Measurements from ENCODE around the gene KCND3.

Gene KCND3

GRCh38 chr1:111989531-111990025 is at the start of gene KCND3:
TSS of gene KCND3 (minus strand) at chr1:111989668.
- DNase-seq, result no peak

DNA sequence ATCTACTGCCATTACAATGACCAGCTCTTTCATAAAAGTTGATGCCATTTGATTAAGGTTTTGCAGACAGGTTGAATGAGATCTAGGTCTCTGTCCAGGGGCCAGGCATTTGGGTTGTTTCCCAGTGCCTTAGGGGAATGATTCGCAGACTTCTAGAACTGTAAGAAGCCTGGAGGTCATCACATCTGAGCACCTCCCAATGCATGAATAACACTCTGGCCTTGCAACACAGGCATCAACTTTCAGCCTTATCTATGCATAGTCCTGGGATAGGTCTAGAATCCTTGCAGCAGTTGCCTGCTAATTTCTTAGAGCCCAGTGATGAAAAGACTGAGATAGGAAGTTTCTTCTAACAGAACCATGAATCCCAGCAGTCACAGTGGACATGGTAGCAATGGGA is 44.8 kb upstream of the KCND3 start:
- no peak for DNase-seq

DNA sequence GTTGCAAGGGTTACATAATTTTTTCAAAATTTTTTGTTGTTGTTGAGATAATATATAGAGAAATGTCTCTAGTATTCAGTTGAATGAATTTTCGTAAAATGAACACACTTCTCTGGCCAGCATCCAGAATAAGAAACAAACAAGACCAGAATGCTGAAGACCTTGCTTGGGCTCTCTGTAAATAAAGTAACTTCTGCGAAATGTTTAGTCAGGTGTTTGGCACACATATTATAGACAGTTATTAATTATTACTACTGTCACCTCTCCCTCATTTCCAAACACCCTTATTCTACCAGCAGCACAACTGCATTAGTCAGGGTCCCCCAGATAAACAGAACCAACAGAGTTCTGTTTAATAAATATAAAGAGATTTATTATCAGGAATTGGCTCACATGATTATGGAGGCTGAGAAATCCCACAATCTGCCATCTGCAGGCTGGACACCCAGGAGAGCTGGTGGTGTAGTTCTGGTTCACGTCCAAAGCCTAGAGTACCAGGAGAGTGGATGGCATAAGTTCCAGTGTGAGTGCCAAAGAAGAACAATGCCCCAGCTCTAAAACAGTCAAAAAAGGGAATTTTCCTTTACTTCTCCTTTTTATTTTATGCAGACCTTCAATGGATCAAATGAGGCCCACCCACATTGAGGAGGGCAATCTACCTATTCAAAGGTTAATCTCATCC is 44.1 kb upstream of the KCND3 start:
- DNase-seq, result no peak

DNA sequence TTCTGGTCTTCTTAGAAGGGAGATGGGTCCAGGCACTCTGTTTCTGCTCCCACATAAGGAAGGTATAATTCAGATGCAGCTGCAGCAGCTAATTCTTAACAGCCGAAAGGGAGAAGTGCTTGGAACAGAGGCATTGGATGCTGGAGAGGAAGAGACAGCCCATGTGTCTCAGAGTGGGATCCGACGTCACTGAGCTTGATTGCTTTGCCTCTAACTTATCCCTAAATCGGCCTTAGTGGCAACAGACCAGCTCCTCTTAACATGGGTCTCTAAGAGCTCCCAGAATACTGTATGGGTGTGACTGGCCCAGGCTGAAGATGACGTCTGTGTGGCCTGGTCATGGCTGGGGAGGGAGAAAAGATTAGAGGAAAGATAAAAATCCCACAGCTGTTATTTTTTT is 40.7 kb upstream of the KCND3 start:
- no peak for DNase-seq

DNA sequence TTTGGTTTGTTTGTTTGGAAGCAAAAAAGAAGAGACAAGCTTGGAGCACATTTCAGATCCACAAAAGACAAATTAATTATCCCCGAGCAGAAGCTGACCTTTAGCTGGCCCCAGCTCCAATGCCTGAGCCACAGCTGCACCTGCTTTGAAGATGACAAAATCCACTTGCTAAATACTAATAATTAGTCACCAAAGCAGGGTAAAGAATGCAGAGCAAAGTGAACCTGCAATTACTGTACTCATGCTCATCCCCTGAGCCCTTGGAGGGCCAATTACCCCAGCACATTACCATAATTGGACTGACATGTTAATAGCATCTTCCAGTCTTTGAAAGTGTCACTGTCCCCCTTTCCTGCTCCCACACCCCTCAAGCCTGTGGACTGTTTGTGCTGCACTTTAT is 38.2 kb upstream of the KCND3 start:
- DNase-seq, result no peak

DNA sequence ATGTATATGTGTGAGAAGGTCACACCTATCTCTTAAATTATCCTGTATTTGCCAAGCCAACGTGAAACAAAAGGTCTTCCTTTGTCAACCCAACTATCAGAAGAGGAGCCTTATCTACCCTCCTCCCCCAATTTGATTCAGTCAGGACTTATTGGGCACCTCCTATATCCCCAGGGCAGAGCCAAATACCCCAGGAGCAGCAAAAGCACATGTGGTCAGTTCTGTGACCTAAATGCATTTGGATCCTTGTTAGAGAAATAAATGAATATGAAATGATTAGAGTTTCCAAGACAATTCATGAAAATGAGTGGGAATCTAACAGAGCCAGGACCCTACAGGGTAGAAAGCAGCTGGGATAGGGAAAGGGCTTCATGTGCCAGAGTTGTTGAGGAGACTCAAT is 37.0 kb upstream of the KCND3 start:
- DNase-seq, result no peak

- DNase-seq, result no peak
These were observed 36.5 kb upstream of the KCND3 start for GRCh38 chr1:112026016-112026415.

GRCh38 chr1:112021263-112021662 is 31.8 kb upstream of the KCND3 start:
- no peak for DNase-seq

GRCh38 chr1:112017183-112017582 is 27.7 kb upstream of the KCND3 start:
- no peak for DNase-seq

DNA sequence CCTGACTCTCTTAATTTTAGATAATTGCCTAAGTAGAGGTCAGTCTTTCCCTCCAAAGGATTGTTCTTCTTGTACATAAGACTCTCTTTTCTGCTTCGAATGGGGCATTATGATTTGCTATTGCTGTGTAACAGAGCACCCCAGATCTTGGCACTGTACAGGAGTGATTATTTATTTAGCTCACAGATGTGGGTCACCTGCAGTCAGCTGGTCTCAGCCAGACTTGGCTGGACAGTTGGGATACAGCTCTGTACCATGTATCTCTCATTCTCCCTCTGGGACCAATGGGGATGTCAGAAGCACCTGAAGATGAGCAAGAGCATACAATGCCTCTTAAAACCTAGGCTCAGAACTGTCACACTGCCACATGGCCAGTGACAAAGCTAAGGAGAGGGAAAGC is 23.4 kb upstream of the KCND3 start:
- no peak for DNase-seq

- no peak for DNase-seq
These were observed 21.7 kb upstream of the KCND3 start for GRCh38 chr1:112011202-112011601.

DNA sequence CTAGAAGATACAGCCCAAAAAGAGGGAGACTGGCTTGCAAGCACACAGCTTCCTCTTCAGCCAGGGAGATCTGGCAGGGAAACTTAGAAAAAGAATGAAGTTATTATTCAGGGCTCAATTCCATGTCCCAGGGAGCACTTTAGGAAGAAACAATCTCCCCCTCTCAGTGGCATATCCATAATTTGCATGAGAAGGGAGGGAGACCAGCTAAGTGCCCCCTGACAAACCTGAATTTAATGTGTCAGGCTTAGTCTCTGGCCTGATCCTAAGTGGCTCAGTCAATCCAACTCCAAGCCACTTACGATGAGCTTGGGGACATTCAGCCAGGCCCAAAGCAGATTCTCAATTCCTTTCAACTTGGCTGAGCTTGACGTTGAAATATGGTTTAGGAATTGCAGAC is 17.7 kb upstream of the KCND3 start:
- no peak for DNase-seq

- DNase-seq, result no peak
These were observed 17.1 kb upstream of the KCND3 start for GRCh38 chr1:112006416-112007025.

GRCh38 chr1:112004076-112004475 is 14.6 kb upstream of the KCND3 start:
- no peak for DNase-seq

- DNase-seq, result no peak
These were observed 13.0 kb upstream of the KCND3 start for GRCh38 chr1:112002514-112002913.

GRCh38 chr1:112001436-112001835 is 12.0 kb upstream of the KCND3 start:
- DNase-seq, result no peak

DNA sequence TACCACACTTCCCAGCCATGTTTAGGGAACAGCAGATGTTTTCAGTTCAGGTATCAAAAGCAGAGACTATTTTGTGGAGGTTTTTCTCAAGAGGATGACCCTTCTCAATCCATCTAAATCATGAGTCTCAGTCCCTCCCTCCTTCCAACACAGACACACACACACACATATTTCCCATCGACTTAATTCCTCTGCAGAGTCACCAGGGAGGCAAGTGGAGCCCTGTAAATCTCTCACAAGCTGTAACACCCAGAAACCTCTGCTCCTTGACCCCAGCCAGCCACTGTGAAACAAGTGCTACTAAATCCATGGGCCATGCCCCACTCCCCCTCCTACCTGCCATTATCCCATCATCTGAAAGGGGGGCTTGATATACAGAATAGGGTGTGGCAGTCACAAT is 10.6 kb upstream of the KCND3 start:
- no peak for DNase-seq

DNA sequence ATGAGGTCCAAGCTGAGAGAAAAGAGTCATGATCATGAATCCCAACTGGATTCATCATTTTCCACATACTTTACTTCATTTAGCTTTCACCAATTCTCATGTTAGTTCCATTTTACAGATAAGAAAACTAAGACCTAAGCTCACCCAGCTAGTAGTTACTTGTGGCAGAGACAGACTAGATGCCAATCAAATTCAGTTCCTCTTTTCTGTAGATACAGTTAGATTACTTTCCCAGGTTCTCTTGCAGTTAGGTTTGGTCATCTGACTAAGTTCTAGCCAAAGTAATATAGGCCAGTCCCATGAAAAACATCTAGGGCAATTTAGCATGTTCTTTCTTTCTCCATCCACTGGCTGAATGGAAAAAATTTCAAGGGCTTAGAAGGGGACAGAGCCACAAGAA is 8.9 kb upstream of the KCND3 start:
- DNase-seq, result no peak

DNA sequence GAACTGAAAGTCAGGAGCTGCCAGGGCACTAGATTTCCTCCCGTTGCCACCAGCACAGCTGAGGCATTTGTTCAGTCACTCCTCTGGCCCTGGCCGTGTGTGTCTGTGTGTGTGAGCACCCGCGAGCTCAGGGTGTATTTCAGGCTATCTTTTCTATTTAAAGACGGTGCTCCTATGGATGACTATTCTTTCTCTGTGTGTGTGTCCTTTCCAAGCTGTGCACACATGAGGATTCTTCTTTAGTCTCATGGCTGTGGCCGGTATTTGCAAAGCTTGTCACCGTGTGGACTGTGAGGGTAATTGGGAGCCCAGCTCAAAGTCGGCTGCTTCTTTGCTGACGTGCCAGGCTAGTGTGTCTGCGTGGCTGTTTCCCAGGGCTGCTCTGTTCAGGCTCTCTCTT is 3.0 kb upstream of the KCND3 start:
- no peak for DNase-seq

GRCh38 chr1:111990878-111991718 is 1.6 kb upstream of the KCND3 start:
- peak; percentile 54 for DNase-seq

- DNase-seq, result no peak
These were observed 784 bp upstream of the KCND3 start for GRCh38 chr1:111990026-111990877.

- DNase-seq, result no peak
These were observed 570 bp downstream of the KCND3 start for GRCh38 chr1:111988743-111989453.
